HEK293 (cell line): Measurements from ENCODE around the gene ADAMTS8.

Experiments used
- CTCF ChIA-PET: fragments of 350-600 bp; formaldehyde crosslinking; extraction: SDS; loops from one replicate; lab custom pipeline; 2021; ENCODE audit warnings: antibody characterized with exemption; lab: Yijun Ruan, JAX
- POLR2A ChIA-PET: fragments of 300-600 bp; formaldehyde crosslinking; extraction: SDS; loops from one replicate; lab custom pipeline; 2020; ENCODE audit warnings: antibody characterized with exemption, inconsistent platforms; lab: Yijun Ruan, JAX
- H3K27ac ChIP-seq: fragments of 200-500 bp; sonication (Bioruptor generic); 2 replicates; pipeline ENCODE4 v1.5.1; 2014; ENCODE audit warnings: low read depth, low read length, control low read depth, inconsistent platforms; ENCODE audit errors: extremely low read depth
- H3K36me3 ChIP-seq, 2 experiments: fragments of 200-500 bp in 1 of 2; sonication (Bioruptor generic) in 1 of 2; 1 replicate in 1 of 2; 2 replicates in 1 of 2; pipeline ENCODE4 v1.5.1; 2014 to 2017; ENCODE audit warnings: inconsistent platforms in 2 of 2, low read length in 2 of 2; ENCODE audit not compliant: control insufficient read depth in 2 of 2, insufficient read depth in 1 of 2
- H3K4me1 ChIP-seq: fragments of 200-500 bp; sonication (Bioruptor generic); 2 replicates; pipeline ENCODE4 v1.5.1; 2014; ENCODE audit warnings: mild to moderate bottlenecking, low read length, inconsistent platforms; ENCODE audit not compliant: control insufficient read depth, insufficient read depth
- H3K4me3 ChIP-seq: 2 replicates; pipeline ENCODE4 v1.5.1; 2011; ENCODE audit warnings: low read depth, mild to moderate bottlenecking, control low read depth, low read length, moderate library complexity
- H3K9me3 ChIP-seq: fragments of 200-500 bp; sonication (Bioruptor generic); 2 replicates; pipeline ENCODE4 v1.5.1; 2014; ENCODE audit warnings: low read depth, low read length, inconsistent platforms; ENCODE audit not compliant: control insufficient read depth, insufficient read depth
- KLF17 ChIP-seq: fragments of 450-650 bp; formaldehyde crosslinking; IDR thresholded peaks from 2 replicates; pipeline ENCODE4 v1.5.1; 2016; ENCODE audit warnings: missing biosample characterization, missing genetic modification characterization
- MZF1 ChIP-seq: fragments of 450-650 bp; formaldehyde crosslinking; IDR thresholded peaks from 2 replicates; pipeline ENCODE4 v1.5.1; 2017; ENCODE audit warnings: missing biosample characterization, missing genetic modification characterization, borderline replicate concordance
- PRDM1 ChIP-seq: fragments of 450-650 bp; formaldehyde crosslinking; IDR thresholded peaks from 2 replicates; pipeline ENCODE4; 2016; ENCODE audit warnings: missing biosample characterization, missing genetic modification characterization
- PRDM6 ChIP-seq: fragments of 450-650 bp; formaldehyde crosslinking; IDR thresholded peaks from 2 replicates; pipeline ENCODE4 v1.5.1; 2017; ENCODE audit warnings: missing biosample characterization, missing genetic modification characterization
- YY2 ChIP-seq: fragments of 450-650 bp; formaldehyde crosslinking; IDR thresholded peaks from 2 replicates; pipeline ENCODE4 v1.5.1; 2016; ENCODE audit warnings: missing biosample characterization, missing genetic modification characterization
- ZBTB10 ChIP-seq: fragments of 450-650 bp; formaldehyde crosslinking; IDR thresholded peaks from 2 replicates; pipeline ENCODE4 v1.5.1; 2016; ENCODE audit warnings: missing biosample characterization, missing genetic modification characterization
- ZFHX2 ChIP-seq: fragments of 450-650 bp; formaldehyde crosslinking; conservative IDR thresholded peaks from 2 replicates; pipeline ENCODE4 v1.5.1; 2016; ENCODE audit warnings: missing biosample characterization, missing genetic modification characterization
- ZNF121 ChIP-seq: fragments of 450-650 bp; formaldehyde crosslinking; IDR thresholded peaks from 2 replicates; pipeline ENCODE4 v1.5.1; 2016; ENCODE audit warnings: missing biosample characterization, missing genetic modification characterization
- ZNF140 ChIP-seq: fragments of 450-650 bp; formaldehyde crosslinking; IDR thresholded peaks from 2 replicates; pipeline ENCODE4 v1.5.1; 2016; ENCODE audit warnings: missing biosample characterization, missing genetic modification characterization
- ZNF473 ChIP-seq: fragments of 450-650 bp; formaldehyde crosslinking; IDR thresholded peaks from 2 replicates; pipeline ENCODE4 v1.5.1; 2017; ENCODE audit warnings: missing biosample characterization, missing genetic modification characterization
- ZNF518A ChIP-seq: fragments of 450-650 bp; formaldehyde crosslinking; conservative IDR thresholded peaks from 2 replicates; pipeline ENCODE4 v1.5.1; 2016; ENCODE audit warnings: low read depth, missing biosample characterization, missing genetic modification characterization
- ZNF530 ChIP-seq: fragments of 450-650 bp; formaldehyde crosslinking; IDR thresholded peaks from 2 replicates; pipeline ENCODE4 v1.5.1; 2016; ENCODE audit warnings: low read depth, missing biosample characterization, missing genetic modification characterization
- ZNF654 ChIP-seq: fragments of 450-650 bp; formaldehyde crosslinking; IDR thresholded peaks from 2 replicates; pipeline ENCODE4 v1.5.1; 2016; ENCODE audit warnings: low read depth, missing biosample characterization, missing genetic modification characterization
- ZNF664 ChIP-seq: fragments of 450-650 bp; formaldehyde crosslinking; IDR thresholded peaks from 2 replicates; pipeline ENCODE4 v1.5.1; 2016; ENCODE audit warnings: missing biosample characterization, missing genetic modification characterization
- ZNF76 ChIP-seq: fragments of 450-650 bp; formaldehyde crosslinking; IDR thresholded peaks from 2 replicates; pipeline ENCODE4; 2016; ENCODE audit warnings: low read depth, missing biosample characterization, missing genetic modification characterization, borderline replicate concordance
- ZNF843 ChIP-seq: fragments of 450-650 bp; formaldehyde crosslinking; IDR thresholded peaks from 2 replicates; pipeline ENCODE4 v1.5.1; 2016; ENCODE audit warnings: missing biosample characterization, missing genetic modification characterization

ADAMTS8 gene

GRCh38 chr11:130369141-130369691, 59.2 kb downstream of the ADAMTS8 start:
- POLR2A ChIA-PET: no interaction called here
- H3K9me3 ChIP-seq: no peaks in the 10 kb centered on the region
- H3K36me3 ChIP-seq: no peaks in the 10 kb centered on the region
- no peak overlapping the region for H3K4me3 ChIP-seq
- no peaks in the 10 kb centered on the region for H3K4me1 ChIP-seq
- no peak for TF ChIP-seq ZNF76 (tag by site-specific recombination)
- TF ChIP-seq, all 188 proteins: peak for 0
- H3K27ac ChIP-seq: no peak overlapping the region
- CTCF ChIA-PET: interaction anchor here (0.7 to 2.3 kb wide), 4 partner anchors 33 to 157 kb away, joined by 3 to 10 read pairs (median 3); no protein-coding TSS in a partner anchor

- TF ChIP-seq ZNF843 (tag by site-specific recombination) (no peak), ZFHX2 (tag by site-specific recombination) (no peak), ZNF654 (tag by site-specific recombination) (no peak), ZNF530 (no peak), PRDM1 (tag by site-specific recombination) (no peak), ZBTB10 (no peak), ZNF140 (tag by site-specific recombination) (no peak), PRDM6 (tag by site-specific recombination) (no peak), KLF17 (tag by site-specific recombination) (no peak), ZNF473 (tag by site-specific recombination) (no peak), MZF1 (tag by site-specific recombination) (no peak), YY2 (tag by site-specific recombination) (no peak), ZNF518A (tag by site-specific recombination) (no peak), ZNF664 (no peak), ZNF121 (tag by site-specific recombination) (no peak)
- no peak overlapping the region for H3K4me3 ChIP-seq
- H3K9me3 ChIP-seq: no peaks in the 10 kb centered on the region
- ChIA-PET CTCF (interaction anchor here (0.7 kb wide), 1 partner anchor 144 kb away, joined by 3 read pairs; no protein-coding TSS in a partner anchor), POLR2A (no interaction called here)
- no peak overlapping the region for H3K27ac ChIP-seq
- no peaks in the 10 kb centered on the region for H3K4me1 ChIP-seq
- H3K36me3 ChIP-seq: no peaks in the 10 kb centered on the region
These were observed 69.0 kb downstream of the ADAMTS8 start for GRCh38 chr11:130359419-130359818.
